Endothelial cell of umbilical vein (primary cell): ENCODE results near the gene ST13. TPM values are rescaled to one million over a fixed set of nuclear protein-coding genes. Genes with fewer than 3 reads are reported as not detected.
A peak's percentile ranks its signal among the peaks of the same experiment; 100 is the strongest.

Source experiments
- BruUV-seq: library from RNA; stranded (reverse); fragments of 400-500 nt; replicated peaks from 2 replicates; lab custom pipeline; 2021; lab: Mats Ljungman, UMichigan
- CTCF ChIA-PET: fragments of 300-600, 350-600 bp; sonication (Branson Sonifier 250); formaldehyde crosslinking; loops from one replicate; lab custom pipeline; 2021; ENCODE audit warnings: antibody characterized with exemption, inconsistent platforms; lab: Charles Lee
- POLR2A ChIA-PET: fragments of 300-600, 350-600 bp; sonication (Branson Sonifier 250); formaldehyde crosslinking; loops from one replicate; lab custom pipeline; 2021; ENCODE audit warnings: antibody characterized with exemption, inconsistent platforms; lab: Charles Lee
- DNase-seq: peaks from one replicate; pipeline ENCODE4 v3.0.0-alpha.2; 2011; ENCODE audit warnings: low read depth, low spot score
- FAIRE-seq: peaks from 2 replicates; lab custom pipeline; 2011; peaks lifted over from hg19 to GRCh38; lab: Jason Lieb, UNC
- H2AFZ ChIP-seq: 2 replicates; pipeline ENCODE4 v1.6.0; 2012; ENCODE audit warnings: low read depth, low read length, control low read depth, inconsistent platforms
- H3K27ac ChIP-seq: 2 replicates; pipeline ENCODE4 v1.5.1; 2011; ENCODE audit warnings: low read depth, mild to moderate bottlenecking, control low read depth, low read length, moderate library complexity; ENCODE audit not compliant: insufficient read depth
- H3K27me3 ChIP-seq, 2 experiments: 2 replicates each; pipeline versions ENCODE4 v1.6.0 to v1.6.1; 2011; ENCODE audit warnings: low read length in 2 of 2, mixed read lengths in 1 of 2; ENCODE audit not compliant: control insufficient read depth in 2 of 2, insufficient read depth in 2 of 2
- H3K36me3 ChIP-seq, 2 experiments: 2 replicates in 1 of 2; 3 replicates in 1 of 2; pipeline ENCODE4 v1.5.1; 2011; ENCODE audit warnings: low read length in 2 of 2, mild to moderate bottlenecking in 1 of 2, moderate library complexity in 1 of 2; ENCODE audit not compliant: control insufficient read depth in 2 of 2, insufficient read depth in 2 of 2; ENCODE audit errors: extremely low read depth in 1 of 2
- H3K4me1 ChIP-seq: 3 replicates; pipeline ENCODE4 v1.5.1; 2011; ENCODE audit warnings: mild to moderate bottlenecking, low read length; ENCODE audit not compliant: control insufficient read depth, insufficient read depth; ENCODE audit errors: extremely low read depth
- H3K4me2 ChIP-seq: 2 replicates; pipeline ENCODE4 v1.6.1; 2011; ENCODE audit warnings: low read length, control low read depth, mixed read lengths; ENCODE audit not compliant: insufficient read depth
- H3K4me3 ChIP-seq, 3 experiments: fragments of 200-600 bp in 1 of 3; sonication (generic), shearing (Covaris generic) in 1 of 3; replicated peaks in 1 of 3; 2 replicates each; pipeline ENCODE4 v1.5.1; 2011 to 2016; ENCODE audit warnings: control low read depth in 3 of 3, low read length in 3 of 3, mild to moderate bottlenecking in 2 of 3, inconsistent platforms in 1 of 3, low read depth in 1 of 3, moderate library complexity in 1 of 3; ENCODE audit not compliant: insufficient read depth in 1 of 3
- H3K79me2 ChIP-seq: 2 replicates; pipeline ENCODE4 v1.6.0; 2012; ENCODE audit warnings: low read length, inconsistent platforms; ENCODE audit not compliant: control insufficient read depth, insufficient read depth
- H3K9ac ChIP-seq: replicated peaks from 2 replicates; pipeline ENCODE3; 2011; ENCODE audit warnings: low read length, control low read depth; ENCODE audit not compliant: insufficient read depth; ENCODE audit errors: extremely low read depth
- H3K9me1 ChIP-seq: replicated peaks from 3 replicates; pipeline ENCODE4 v1.6.0; 2011; ENCODE audit warnings: mild to moderate bottlenecking, low read length; ENCODE audit not compliant: control insufficient read depth, insufficient read depth; ENCODE audit errors: extremely low read depth
- H3K9me3 ChIP-seq: replicated peaks from 2 replicates; pipeline ENCODE4 v1.5.1; 2012; ENCODE audit warnings: low read length, inconsistent platforms; ENCODE audit not compliant: control insufficient read depth, insufficient read depth
- H4K20me1 ChIP-seq: replicated peaks from 2 replicates; pipeline ENCODE3; 2011; ENCODE audit warnings: mild to moderate bottlenecking, low read length; ENCODE audit not compliant: control insufficient read depth, insufficient read depth; ENCODE audit errors: extremely low read depth
- EZH2 ChIP-seq: IDR thresholded peaks from 2 replicates; pipeline ENCODE4 v1.6.1; 2012; ENCODE audit warnings: borderline replicate concordance, low read depth, mild to moderate bottlenecking, moderate library complexity, low read length, inconsistent platforms; ENCODE audit not compliant: severe bottlenecking
- FOS ChIP-seq: IDR thresholded peaks from 2 replicates; pipeline ENCODE4 v1.6.1; 2011; ENCODE audit warnings: mild to moderate bottlenecking, low read length, moderate library complexity, borderline replicate concordance; ENCODE audit not compliant: insufficient read depth
- GATA2 ChIP-seq: IDR thresholded peaks from 2 replicates; pipeline ENCODE4 v1.7.0; 2011; ENCODE audit warnings: low read depth, mild to moderate bottlenecking, moderate library complexity, mixed read lengths, low read length; ENCODE audit not compliant: insufficient read length, insufficient read depth
- JUN ChIP-seq: IDR thresholded peaks from 2 replicates; pipeline ENCODE4 v1.6.1; 2011; ENCODE audit warnings: borderline replicate concordance, low read depth; ENCODE audit not compliant: insufficient read length, insufficient read depth
- MYC ChIP-seq: IDR thresholded peaks from one replicate; pipeline ENCODE4 v1.6.1; 2011; ENCODE audit warnings: mild to moderate bottlenecking, low read depth, low read length
- POLR2A ChIP-seq: IDR thresholded peaks from 2 replicates; pipeline ENCODE4 v1.6.1; 2012; ENCODE audit warnings: low read depth, mild to moderate bottlenecking, control low read depth, low read length
- POLR2AphosphoS5 ChIP-seq: IDR thresholded peaks from 2 replicates; pipeline ENCODE4 v1.6.1; 2012; ENCODE audit warnings: low read depth, mild to moderate bottlenecking, control low read depth, low read length, moderate library complexity; ENCODE audit not compliant: insufficient read depth
- dilution Hi-C: fragments of 300-500 bp; cut with MboI; formaldehyde crosslinking; loops from one replicate; pipeline ENCODE4 v1.15.0; 2019; ENCODE audit warnings: low sequenced_read_pairs; ENCODE audit not compliant: extremely low pct_ligation_motif_present
- intact Hi-C: fragments of 100-400 bp; cut with micrococcal nuclease; formaldehyde crosslinking; loops from one replicate; pipeline ENCODE4 v1.10.0; 2022
- polyA plus RNA-seq, 4 experiments: library from polyadenylated mRNA; depleted of rRNA in 3 of 4; stranded (reverse) in 3 of 4; unstranded in 1 of 4; fragments of >200 nt; gene quantifications; 2 replicates each; pipeline versions ENCODE4 v1.2.1 to v1.2.3, GENCODE V29; 2011 to 2012; ENCODE audit warnings: missing spikeins in 1 of 4
- total RNA-seq: library from RNA; stranded (reverse); gene quantifications from 2 replicates; pipeline ENCODE4 v1.2.3, GENCODE V29; 2021
- TF ChIP-seq, protein P1 (sequence below), 2 donors: IDR thresholded peaks; 1 replicate in 1 of 2; 2 replicates in 1 of 2; pipeline ENCODE4 v1.5.1; 2011; ENCODE audit warnings: low read length in 2 of 2, mild to moderate bottlenecking in 2 of 2, moderate library complexity in 2 of 2, control low read depth in 1 of 2, inconsistent platforms in 1 of 2, low read depth in 1 of 2; ENCODE audit not compliant: insufficient read depth in 1 of 2; ENCODE audit errors: extremely low read depth in 1 of 2
- TF ChIP-seq, protein P2 (sequence below): IDR thresholded peaks from 2 replicates; pipeline ENCODE4 v1.6.1; 2011; ENCODE audit not compliant: insufficient read depth, insufficient read length

Gene ST13
- total and polyA plus RNA-seq, 2 donors (not counting 3 experiments of a cell fraction or from before 2014, with no cell fraction given), result 41.2 to 250 TPM

DNA sequence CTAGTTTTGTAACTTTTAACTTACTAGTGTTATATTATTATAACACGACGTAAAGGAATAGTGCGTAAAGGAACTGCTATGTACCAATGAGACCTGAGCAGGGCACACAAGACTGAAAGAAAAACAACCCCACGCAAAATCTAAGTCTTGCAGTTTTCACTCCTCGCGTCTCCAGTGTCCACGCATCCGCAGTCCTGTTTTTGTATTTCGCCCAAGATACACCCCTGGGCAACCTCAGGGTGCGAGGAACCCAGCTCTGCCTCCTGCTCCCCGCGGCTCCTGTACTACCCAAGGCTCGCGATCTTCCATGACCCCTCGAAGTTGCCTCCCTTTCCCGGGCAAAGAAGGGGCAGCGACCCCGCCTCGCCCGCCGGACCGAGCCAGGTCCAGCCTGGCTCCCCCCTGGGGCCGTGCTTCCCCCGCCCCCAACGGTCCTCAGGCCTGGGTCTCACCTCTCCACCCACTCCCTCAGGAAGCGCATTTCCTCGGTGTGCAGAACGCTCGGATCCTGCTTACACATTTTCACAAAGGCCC is 393 bp downstream of the ST13 start:
- H2AFZ ChIP-seq, result peak overlapping the region; percentile 60
- ChIA-PET POLR2A (interaction anchor here (0.8 kb wide), 1 partner anchor 66 kb away, joined by 11 read pairs; no protein-coding TSS in a partner anchor), CTCF (interaction anchor here (0.6 to 1.5 kb wide), 2 partner anchors 43 to 296 kb away, joined by 3 to 7 read pairs; no protein-coding TSS in a partner anchor)
- peak overlapping the region; percentile 86 for H3K9ac ChIP-seq
- intact Hi-C loops, result loop anchor here (1.0 to 2.0 kb wide), 3 partner anchors 37 to 95 kb away; partner anchors contain the start of genes RBX1 and SLC25A17
- peak overlapping the region; percentile 93 for H3K27ac ChIP-seq
- H3K4me1 ChIP-seq, result peaks cover 27% of the 10 kb centered on the region
- peaks cover 74% of the 10 kb centered on the region for H3K79me2 ChIP-seq
- no peaks in the 10 kb centered on the region for H3K27me3 ChIP-seq
- FAIRE-seq (no peak), DNase-seq (peak; percentile 70)
- no peaks in the 10 kb centered on the region for H3K36me3 ChIP-seq
- dilution Hi-C loops, result no loop called here
- TF ChIP-seq POLR2A, result no peak
- TF ChIP-seq JUN, result no peak
- TF ChIP-seq POLR2AphosphoS5, result no peak
- no peak for TF ChIP-seq GATA2
- TF ChIP-seq EZH2, result no peak
- TF ChIP-seq, protein P1, sequence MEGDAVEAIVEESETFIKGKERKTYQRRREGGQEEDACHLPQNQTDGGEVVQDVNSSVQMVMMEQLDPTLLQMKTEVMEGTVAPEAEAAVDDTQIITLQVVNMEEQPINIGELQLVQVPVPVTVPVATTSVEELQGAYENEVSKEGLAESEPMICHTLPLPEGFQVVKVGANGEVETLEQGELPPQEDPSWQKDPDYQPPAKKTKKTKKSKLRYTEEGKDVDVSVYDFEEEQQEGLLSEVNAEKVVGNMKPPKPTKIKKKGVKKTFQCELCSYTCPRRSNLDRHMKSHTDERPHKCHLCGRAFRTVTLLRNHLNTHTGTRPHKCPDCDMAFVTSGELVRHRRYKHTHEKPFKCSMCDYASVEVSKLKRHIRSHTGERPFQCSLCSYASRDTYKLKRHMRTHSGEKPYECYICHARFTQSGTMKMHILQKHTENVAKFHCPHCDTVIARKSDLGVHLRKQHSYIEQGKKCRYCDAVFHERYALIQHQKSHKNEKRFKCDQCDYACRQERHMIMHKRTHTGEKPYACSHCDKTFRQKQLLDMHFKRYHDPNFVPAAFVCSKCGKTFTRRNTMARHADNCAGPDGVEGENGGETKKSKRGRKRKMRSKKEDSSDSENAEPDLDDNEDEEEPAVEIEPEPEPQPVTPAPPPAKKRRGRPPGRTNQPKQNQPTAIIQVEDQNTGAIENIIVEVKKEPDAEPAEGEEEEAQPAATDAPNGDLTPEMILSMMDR (IDR thresholded peaks at IDR 0.05; ENCODE audit: extremely low read depth in 1 of 2, insufficient read depth in 1 of 2, low read depth in 1 of 2, low read length in 2 of 2), result no peak
- TF ChIP-seq, protein P2, sequence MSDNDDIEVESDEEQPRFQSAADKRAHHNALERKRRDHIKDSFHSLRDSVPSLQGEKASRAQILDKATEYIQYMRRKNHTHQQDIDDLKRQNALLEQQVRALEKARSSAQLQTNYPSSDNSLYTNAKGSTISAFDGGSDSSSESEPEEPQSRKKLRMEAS, result no peak
- TF ChIP-seq FOS, result no peak
- TF ChIP-seq MYC, result no peak
- H4K20me1 ChIP-seq, result peaks cover 6% of the 10 kb centered on the region
- H3K4me2 ChIP-seq, result peak overlapping the region; percentile 97
- no peaks in the 10 kb centered on the region for H3K9me1 ChIP-seq
- BruUV-seq, result no TSS peak
- peak overlapping the region; percentile 76 to 99 (median 94) for H3K4me3 ChIP-seq
- H3K9me3 ChIP-seq, result no peaks in the 10 kb centered on the region
